Measurements from ENCODE around the gene ADAMTS18.
"Not testable (repeated sequence)": the region's sequence is repeated elsewhere in the genome, so short reads cannot be mapped to it uniquely, and the experiment has no call there.

Gene ADAMTS18

GRCh38 chr16:77434530-77435271 lies at the start of gene ADAMTS18:
ADAMTS18 (minus strand) TSS chr16:77435034; CDS start chr16:77434695, 339 bp downstream.
- peak within 1 kb of the TSS; percentile 44 for H3K4me3 ChIP-seq (ENCODE audit: low read depth, low read length)

GRCh38 chr16:77480681-77481315 lies 46.0 kb upstream of the ADAMTS18 start:
- H3K4me3 ChIP-seq (ENCODE audit: low read depth, low read length): no peak overlapping the region

- no peak overlapping the region for H3K4me3 ChIP-seq (ENCODE audit: low read depth, low read length)
Observed at GRCh38 chr16:77472262-77472661, 37.4 kb upstream of the ADAMTS18 start.

- H3K4me3 ChIP-seq (ENCODE audit: low read depth, low read length): no peak overlapping the region
Observed at GRCh38 chr16:77470851-77471250, 36.0 kb upstream of the ADAMTS18 start.

- H3K4me3 ChIP-seq (ENCODE audit: low read depth, low read length): no peak overlapping the region
Observed at GRCh38 chr16:77469634-77470033, 34.8 kb upstream of the ADAMTS18 start.

GRCh38 chr16:77468831-77469230 lies 34.0 kb upstream of the ADAMTS18 start:
- H3K4me3 ChIP-seq (ENCODE audit: low read depth, low read length): no peak overlapping the region

GRCh38 chr16:77467821-77468335 lies 33.0 kb upstream of the ADAMTS18 start:
- no peak overlapping the region for H3K4me3 ChIP-seq (ENCODE audit: low read depth, low read length)

GRCh38 chr16:77463659-77464058 lies 28.8 kb upstream of the ADAMTS18 start:
- H3K4me3 ChIP-seq (ENCODE audit: low read depth, low read length): not testable (repeated sequence)

GRCh38 chr16:77462894-77463293 lies 28.1 kb upstream of the ADAMTS18 start:
- H3K4me3 ChIP-seq (ENCODE audit: low read depth, low read length): no peak overlapping the region

- no peak overlapping the region for H3K4me3 ChIP-seq (ENCODE audit: low read depth, low read length)
Observed at GRCh38 chr16:77459534-77460254, 24.9 kb upstream of the ADAMTS18 start.

GRCh38 chr16:77457046-77457445 lies 22.2 kb upstream of the ADAMTS18 start:
- H3K4me3 ChIP-seq (ENCODE audit: low read depth, low read length): no peak overlapping the region

- no peak overlapping the region for H3K4me3 ChIP-seq (ENCODE audit: low read depth, low read length)
Observed at GRCh38 chr16:77452243-77452642, 17.4 kb upstream of the ADAMTS18 start.

- no peak overlapping the region for H3K4me3 ChIP-seq (ENCODE audit: low read depth, low read length)
Observed at GRCh38 chr16:77450790-77451487, 16.1 kb upstream of the ADAMTS18 start.

- no peak overlapping the region for H3K4me3 ChIP-seq (ENCODE audit: low read depth, low read length)
Observed at GRCh38 chr16:77449208-77449607, 14.4 kb upstream of the ADAMTS18 start.

- no peak overlapping the region for H3K4me3 ChIP-seq (ENCODE audit: low read depth, low read length)
Observed at GRCh38 chr16:77445324-77445723, 10.5 kb upstream of the ADAMTS18 start.

- H3K4me3 ChIP-seq (ENCODE audit: low read depth, low read length): no peak overlapping the region
Observed at GRCh38 chr16:77444147-77444460, 9.3 kb upstream of the ADAMTS18 start.

- H3K4me3 ChIP-seq (ENCODE audit: low read depth, low read length): no peak overlapping the region
Observed at GRCh38 chr16:77443357-77444146, 8.7 kb upstream of the ADAMTS18 start.

GRCh38 chr16:77442078-77442477 lies 7.2 kb upstream of the ADAMTS18 start:
- no peak overlapping the region for H3K4me3 ChIP-seq (ENCODE audit: low read depth, low read length)

- no peak overlapping the region for H3K4me3 ChIP-seq (ENCODE audit: low read depth, low read length)
Observed at GRCh38 chr16:77439106-77439505, 4.3 kb upstream of the ADAMTS18 start.

GRCh38 chr16:77437859-77438258 lies 3.0 kb upstream of the ADAMTS18 start:
- H3K4me3 ChIP-seq (ENCODE audit: low read depth, low read length): no peak overlapping the region
